ENCODE data around the gene PGA3.
"Not testable (repeated sequence)": the region's sequence is repeated elsewhere in the genome, so short reads cannot be mapped to it uniquely, and the experiment has no call there.

The PGA3 gene

DNA sequence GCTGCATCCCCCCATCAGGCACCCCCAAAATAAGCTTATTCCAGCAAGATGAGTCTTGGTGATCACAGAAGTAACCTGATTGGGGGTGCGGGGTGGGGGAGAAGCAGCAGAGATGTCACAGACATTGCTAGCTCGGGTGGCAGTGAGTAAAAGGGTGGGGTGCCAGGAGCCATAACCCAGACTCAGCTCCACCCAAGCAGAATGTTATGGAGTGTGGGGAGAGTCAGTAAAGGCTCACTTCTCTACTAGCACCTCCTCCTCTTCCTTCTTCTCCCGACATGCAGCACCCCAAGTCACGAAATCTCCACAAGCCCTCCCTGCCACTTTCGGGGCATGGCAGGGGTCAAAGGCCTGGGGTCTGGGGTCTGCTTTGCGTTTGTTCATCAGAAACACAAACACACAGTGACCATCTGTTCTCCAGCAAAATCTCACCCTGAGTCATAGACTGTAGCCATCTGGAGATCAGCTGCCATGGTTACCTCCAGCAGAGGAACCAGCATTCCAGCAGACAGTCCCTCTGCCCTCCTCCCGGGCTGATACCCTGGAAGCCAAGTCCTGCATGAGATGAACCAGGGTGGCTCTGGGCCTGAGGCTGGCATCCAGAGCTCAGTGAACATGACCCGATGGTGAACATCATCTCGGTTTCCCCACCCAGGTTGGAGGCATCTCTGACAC, 4.5 kb downstream of the PGA3 start:
- not testable (repeated sequence) for DNase-seq (ENCODE audit: low spot score)

DNA sequence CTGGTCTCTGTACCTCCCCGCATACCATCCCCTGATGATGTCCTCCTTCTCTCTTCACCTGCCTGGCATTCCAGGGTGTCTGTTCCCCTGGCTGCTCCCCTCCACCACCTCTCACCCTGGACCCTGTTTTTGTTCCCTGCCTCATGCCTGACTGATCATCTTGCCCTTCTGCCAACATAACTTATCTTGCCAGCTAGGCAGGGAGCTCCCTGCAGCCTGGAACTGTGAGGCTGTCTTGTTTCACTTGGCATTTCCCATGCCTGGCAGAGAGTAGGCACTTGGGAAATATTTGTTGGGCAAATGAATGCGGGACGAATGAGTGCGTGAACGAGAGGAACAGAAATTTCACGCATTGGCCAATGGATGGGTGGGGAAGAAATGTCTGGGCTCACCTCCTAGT, 7.3 kb downstream of the PGA3 start:
- DNase-seq (ENCODE audit: low spot score) = not testable (repeated sequence)

DNA sequence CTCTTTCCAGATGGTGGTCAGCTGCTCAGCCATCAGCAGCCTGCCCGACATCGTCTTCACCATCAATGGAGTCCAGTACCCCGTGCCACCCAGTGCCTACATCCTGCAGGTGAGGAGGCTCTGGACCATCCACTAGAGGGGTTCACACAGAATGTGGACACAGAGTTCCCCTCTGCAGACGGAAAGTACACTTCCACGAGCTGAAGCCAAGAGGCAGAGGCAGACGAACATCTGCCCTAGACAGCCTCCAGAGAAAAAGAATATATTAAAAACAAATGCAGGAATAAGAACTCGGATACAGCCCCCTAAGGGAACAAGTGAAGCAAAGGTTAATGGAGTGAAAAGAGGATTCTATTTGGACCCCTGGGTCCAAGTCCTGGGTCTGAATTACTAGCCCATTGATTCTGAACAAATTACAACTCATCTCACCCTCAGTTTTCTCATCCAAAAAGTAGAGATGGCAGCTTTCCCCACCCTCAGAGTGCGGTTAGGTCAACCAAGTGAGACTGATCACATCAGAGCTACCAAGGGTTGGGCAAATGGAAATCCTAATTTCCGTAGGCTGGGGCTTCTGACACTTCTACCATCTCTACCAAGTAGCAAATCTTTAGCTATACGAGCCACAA, 8.1 kb downstream of the PGA3 start:
- not testable (repeated sequence) for DNase-seq (ENCODE audit: low spot score)

DNA sequence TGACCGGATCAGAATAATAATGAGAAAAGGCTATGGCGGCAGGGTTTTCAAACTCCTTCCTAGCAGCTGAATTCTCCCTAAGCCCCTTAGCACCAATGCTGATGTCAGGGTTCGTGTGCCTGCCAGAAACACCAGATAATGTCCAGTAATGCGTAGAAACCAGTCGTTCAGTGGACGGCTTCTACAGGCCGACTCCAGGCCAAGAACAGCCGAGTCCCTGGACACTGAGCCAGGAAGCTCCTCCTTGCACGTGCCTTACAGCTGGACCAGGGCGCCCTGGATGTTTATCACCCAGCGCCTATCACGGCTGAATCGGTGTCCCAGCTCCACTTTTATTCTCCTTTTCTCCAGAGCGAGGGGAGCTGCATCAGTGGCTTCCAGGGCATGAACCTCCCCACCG, 8.9 kb downstream of the PGA3 start:
- DNase-seq (ENCODE audit: low spot score) = not testable (repeated sequence)

DNA sequence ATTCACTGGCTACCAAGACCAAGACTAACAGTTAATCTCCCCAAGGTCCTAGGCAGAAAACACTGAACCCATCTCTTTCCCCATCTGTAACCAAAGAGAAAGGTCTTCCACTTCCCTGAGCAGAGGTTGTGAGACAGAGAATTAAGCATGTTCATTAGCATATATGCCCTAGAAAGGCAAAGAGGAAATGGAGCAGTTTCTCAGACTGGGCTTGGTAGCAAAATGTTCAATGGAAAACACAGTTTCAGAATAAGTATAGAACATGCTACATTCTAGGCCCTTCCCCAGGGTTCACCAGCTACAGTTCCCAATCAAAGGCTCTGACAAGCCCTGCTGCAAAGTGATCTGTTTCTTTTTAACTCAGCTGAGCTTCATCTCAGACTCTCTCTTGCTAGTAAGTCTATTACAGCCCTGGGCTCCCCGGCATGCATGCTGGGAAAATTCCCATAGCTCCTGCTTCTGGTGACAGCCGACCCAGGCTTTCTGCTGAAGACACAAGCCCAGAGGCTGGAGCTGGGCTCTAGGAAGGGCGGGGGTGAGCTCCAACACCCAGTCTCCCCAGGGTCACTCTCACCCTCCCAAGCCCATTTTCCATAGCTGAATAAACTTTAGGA, 10.5 kb downstream of the PGA3 start:
- not testable (repeated sequence) for DNase-seq (ENCODE audit: low spot score)

DNA sequence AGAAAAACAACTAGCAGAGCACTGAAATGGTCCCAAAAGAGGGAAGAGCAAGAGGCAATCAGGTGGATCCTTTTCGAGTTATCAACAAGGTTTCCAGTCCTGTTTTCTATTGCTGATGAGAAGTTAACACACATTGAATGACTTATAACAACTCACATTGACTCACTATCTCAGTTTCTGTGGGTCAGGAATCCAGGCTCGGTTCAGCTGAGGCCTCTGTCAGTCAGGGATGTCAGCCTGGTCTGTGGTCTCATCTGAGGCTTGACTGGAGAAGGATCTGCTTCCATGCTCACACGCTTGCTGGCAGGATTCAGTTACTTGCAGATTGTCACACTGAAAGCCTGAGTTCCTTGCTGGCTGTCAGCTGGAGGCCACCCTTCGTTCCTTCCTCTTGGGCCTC, 15.0 kb downstream of the PGA3 start:
- DNase-seq (ENCODE audit: low spot score) = not testable (repeated sequence)

DNA sequence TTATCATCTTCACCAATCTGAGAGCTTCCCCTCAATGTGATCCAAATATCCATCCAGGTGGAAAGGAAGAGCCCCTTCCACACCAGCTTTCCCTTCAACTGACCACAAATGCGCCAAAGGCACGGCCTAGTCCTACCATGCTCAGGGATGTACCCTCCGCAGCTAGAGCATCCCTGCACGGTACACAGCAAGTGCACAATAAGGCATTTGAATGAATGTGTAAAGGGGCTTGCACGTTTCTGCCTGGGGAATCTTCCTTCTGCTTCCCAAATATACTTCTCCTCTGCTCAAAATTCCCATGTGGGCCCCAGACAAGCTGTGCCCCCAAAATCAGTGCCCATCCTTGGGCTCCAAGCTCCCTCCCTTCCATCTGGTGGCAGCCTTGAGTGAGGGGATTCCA, 15.7 kb downstream of the PGA3 start:
- DNase-seq (ENCODE audit: low spot score) = not testable (repeated sequence)

DNA sequence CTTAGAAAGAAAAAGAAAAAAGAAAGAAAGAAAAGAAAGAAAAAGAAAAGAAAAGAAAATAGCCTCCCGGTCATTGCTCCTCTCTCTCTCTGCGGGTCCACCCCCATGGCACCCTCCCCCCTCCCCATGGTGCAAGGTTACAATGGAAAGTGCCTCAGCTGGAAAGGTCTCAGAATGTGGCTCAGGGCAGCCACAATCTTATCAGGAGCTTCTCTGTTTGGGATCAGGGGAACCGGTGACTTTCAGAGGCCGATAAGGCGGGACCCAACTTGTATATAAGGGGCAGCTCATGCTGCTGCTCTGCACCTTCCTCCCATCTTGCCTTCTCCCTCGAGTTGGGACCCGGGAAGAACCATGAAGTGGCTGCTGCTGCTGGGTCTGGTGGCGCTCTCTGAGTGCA, 18.7 kb downstream of the PGA3 start, which contains the start of gene PGA4:
TSS of gene PGA4 (plus strand) at position 301 of the 400 bp plus-strand sequence. CDS start at position 355, 54 bp downstream.
- not testable (repeated sequence) for DNase-seq (ENCODE audit: low spot score)

DNA sequence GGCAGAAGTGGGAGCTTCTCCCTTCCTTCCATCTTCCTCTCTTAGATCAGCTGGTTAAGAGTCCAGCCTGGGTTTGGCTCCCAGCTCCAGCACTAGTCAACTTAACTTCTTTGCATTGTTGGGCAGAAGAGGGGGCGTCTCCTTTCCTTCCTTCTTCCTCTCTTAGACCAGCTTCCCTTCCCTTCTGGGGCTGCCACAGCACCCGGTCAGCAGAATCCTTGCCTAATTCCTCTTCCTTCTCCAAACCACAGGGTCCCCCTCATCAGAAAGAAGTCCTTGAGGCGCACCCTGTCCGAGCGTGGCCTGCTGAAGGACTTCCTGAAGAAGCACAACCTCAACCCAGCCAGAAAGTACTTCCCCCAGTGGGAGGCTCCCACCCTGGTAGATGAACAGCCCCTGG, 19.4 kb downstream of the PGA3 start:
- DNase-seq (ENCODE audit: low spot score) = not testable (repeated sequence)

DNA sequence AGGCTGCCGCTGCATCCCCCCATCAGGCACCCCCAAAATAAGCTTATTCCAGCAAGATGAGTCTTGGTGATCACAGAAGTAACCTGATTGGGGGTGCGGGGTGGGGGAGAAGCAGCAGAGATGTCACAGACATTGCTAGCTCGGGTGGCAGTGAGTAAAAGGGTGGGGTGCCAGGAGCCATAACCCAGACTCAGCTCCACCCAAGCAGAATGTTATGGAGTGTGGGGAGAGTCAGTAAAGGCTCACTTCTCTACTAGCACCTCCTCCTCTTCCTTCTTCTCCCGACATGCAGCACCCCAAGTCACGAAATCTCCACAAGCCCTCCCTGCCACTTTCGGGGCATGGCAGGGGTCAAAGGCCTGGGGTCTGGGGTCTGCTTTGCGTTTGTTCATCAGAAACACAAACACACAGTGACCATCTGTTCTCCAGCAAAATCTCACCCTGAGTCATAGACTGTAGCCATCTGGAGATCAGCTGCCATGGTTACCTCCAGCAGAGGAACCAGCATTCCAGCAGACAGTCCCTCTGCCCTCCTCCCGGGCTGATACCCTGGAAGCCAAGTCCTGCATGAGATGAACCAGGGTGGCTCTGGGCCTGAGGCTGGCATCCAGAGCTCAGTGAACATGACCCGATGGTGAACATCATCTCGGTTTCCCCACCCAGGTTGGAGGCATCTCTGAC, 23.3 kb downstream of the PGA3 start:
- DNase-seq (ENCODE audit: low spot score) = not testable (repeated sequence)

DNA sequence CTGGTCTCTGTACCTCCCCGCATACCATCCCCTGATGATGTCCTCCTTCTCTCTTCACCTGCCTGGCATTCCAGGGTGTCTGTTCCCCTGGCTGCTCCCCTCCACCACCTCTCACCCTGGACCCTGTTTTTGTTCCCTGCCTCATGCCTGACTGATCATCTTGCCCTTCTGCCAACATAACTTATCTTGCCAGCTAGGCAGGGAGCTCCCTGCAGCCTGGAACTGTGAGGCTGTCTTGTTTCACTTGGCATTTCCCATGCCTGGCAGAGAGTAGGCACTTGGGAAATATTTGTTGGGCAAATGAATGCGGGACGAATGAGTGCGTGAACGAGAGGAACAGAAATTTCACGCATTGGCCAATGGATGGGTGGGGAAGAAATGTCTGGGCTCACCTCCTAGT, 26.1 kb downstream of the PGA3 start:
- DNase-seq (ENCODE audit: low spot score) = not testable (repeated sequence)

DNA sequence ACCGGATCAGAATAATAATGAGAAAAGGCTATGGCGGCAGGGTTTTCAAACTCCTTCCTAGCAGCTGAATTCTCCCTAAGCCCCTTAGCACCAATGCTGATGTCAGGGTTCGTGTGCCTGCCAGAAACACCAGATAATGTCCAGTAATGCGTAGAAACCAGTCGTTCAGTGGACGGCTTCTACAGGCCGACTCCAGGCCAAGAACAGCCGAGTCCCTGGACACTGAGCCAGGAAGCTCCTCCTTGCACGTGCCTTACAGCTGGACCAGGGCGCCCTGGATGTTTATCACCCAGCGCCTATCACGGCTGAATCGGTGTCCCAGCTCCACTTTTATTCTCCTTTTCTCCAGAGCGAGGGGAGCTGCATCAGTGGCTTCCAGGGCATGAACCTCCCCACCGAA, 27.7 kb downstream of the PGA3 start:
- DNase-seq (ENCODE audit: low spot score) = not testable (repeated sequence)

DNA sequence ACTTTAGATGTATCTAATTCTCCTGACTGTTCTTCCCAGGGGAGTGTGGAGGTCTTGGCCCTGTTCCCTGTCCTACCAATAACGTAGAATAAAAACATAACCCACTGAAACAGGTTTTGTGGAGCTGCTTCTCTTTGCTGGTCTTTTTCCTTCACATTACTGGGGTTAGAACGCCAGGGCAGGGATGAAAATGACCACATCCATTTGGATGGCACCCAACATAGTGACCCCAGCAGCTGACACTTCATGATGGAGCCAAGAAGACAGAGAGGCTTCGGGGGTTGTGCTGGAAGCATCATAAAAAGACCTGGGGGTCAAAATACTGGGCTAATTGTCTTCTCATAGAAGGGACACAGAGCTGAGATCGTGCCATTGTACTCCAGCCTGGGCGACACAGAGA, 28.3 kb downstream of the PGA3 start:
- DNase-seq (ENCODE audit: low spot score) = not testable (repeated sequence)

DNA sequence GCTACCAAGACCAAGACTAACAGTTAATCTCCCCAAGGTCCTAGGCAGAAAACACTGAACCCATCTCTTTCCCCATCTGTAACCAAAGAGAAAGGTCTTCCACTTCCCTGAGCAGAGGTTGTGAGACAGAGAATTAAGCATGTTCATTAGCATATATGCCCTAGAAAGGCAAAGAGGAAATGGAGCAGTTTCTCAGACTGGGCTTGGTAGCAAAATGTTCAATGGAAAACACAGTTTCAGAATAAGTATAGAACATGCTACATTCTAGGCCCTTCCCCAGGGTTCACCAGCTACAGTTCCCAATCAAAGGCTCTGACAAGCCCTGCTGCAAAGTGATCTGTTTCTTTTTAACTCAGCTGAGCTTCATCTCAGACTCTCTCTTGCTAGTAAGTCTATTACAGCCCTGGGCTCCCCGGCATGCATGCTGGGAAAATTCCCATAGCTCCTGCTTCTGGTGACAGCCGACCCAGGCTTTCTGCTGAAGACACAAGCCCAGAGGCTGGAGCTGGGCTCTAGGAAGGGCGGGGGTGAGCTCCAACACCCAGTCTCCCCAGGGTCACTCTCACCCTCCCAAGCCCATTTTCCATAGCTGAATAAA, 29.3 kb downstream of the PGA3 start:
- not testable (repeated sequence) for DNase-seq (ENCODE audit: low spot score)

DNA sequence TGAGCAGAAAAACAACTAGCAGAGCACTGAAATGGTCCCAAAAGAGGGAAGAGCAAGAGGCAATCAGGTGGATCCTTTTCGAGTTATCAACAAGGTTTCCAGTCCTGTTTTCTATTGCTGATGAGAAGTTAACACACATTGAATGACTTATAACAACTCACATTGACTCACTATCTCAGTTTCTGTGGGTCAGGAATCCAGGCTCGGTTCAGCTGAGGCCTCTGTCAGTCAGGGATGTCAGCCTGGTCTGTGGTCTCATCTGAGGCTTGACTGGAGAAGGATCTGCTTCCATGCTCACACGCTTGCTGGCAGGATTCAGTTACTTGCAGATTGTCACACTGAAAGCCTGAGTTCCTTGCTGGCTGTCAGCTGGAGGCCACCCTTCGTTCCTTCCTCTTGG, 33.8 kb downstream of the PGA3 start:
- not testable (repeated sequence) for DNase-seq (ENCODE audit: low spot score)

DNA sequence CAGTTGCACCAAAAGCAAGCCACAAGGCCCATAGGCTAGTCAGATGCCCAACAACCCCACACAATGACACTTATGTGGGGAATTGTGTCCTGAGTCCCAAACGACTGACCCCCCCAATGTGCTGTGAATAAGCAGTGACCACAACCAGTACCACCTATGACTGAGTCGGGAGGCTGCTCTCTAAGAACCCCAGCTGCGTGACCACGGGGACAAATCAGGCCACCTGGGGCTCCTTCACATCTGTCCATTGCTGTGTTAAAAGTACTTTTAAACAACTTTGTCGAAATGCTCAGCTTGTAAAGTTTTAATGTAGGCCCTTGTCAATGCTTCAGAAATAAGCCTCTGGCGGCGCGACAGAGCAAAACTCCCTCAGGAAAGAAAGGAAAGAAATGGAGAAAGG, 37.0 kb downstream of the PGA3 start:
- DNase-seq (ENCODE audit: low spot score) = not testable (repeated sequence)

DNA sequence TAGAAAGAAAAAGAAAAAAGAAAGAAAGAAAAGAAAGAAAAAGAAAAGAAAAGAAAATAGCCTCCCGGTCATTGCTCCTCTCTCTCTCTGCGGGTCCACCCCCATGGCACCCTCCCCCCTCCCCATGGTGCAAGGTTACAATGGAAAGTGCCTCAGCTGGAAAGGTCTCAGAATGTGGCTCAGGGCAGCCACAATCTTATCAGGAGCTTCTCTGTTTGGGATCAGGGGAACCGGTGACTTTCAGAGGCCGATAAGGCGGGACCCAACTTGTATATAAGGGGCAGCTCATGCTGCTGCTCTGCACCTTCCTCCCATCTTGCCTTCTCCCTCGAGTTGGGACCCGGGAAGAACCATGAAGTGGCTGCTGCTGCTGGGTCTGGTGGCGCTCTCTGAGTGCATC, 37.6 kb downstream of the PGA3 start, which contains the start of gene PGA5:
TSS of gene PGA5 (plus strand) at position 301 of the 400 bp plus-strand sequence. CDS start at position 353, 52 bp downstream.
- DNase-seq (ENCODE audit: low spot score) = not testable (repeated sequence)

DNA sequence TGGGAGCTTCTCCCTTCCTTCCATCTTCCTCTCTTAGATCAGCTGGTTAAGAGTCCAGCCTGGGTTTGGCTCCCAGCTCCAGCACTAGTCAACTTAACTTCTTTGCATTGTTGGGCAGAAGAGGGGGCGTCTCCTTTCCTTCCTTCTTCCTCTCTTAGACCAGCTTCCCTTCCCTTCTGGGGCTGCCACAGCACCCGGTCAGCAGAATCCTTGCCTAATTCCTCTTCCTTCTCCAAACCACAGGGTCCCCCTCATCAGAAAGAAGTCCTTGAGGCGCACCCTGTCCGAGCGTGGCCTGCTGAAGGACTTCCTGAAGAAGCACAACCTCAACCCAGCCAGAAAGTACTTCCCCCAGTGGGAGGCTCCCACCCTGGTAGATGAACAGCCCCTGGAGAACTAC, 38.2 kb downstream of the PGA3 start:
- not testable (repeated sequence) for DNase-seq (ENCODE audit: low spot score)

DNA sequence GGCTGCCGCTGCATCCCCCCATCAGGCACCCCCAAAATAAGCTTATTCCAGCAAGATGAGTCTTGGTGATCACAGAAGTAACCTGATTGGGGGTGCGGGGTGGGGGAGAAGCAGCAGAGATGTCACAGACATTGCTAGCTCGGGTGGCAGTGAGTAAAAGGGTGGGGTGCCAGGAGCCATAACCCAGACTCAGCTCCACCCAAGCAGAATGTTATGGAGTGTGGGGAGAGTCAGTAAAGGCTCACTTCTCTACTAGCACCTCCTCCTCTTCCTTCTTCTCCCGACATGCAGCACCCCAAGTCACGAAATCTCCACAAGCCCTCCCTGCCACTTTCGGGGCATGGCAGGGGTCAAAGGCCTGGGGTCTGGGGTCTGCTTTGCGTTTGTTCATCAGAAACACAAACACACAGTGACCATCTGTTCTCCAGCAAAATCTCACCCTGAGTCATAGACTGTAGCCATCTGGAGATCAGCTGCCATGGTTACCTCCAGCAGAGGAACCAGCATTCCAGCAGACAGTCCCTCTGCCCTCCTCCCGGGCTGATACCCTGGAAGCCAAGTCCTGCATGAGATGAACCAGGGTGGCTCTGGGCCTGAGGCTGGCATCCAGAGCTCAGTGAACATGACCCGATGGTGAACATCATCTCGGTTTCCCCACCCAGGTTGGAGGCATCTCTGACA, 42.1 kb downstream of the PGA3 start:
- DNase-seq (ENCODE audit: low spot score) = not testable (repeated sequence)

DNA sequence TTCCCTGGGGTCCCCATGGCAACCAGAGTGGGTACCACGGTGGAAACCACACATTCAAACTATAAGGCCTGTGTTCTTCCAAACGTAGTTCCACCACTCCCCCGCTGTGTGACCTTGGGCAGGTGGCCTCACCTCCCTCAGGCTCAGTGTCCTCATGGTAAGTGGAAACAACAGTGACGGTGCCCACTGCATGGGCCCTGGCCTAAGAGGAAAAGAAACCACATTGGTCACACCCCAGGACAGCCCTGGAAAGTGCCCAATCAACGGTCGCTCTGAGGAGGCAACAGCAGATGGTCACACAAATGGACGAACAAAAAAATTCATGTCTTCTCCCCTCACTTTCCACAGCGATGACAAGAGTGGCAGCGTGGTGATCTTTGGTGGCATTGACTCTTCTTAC, 44.8 kb downstream of the PGA3 start:
- DNase-seq (ENCODE audit: low spot score) = not testable (repeated sequence)

DNA sequence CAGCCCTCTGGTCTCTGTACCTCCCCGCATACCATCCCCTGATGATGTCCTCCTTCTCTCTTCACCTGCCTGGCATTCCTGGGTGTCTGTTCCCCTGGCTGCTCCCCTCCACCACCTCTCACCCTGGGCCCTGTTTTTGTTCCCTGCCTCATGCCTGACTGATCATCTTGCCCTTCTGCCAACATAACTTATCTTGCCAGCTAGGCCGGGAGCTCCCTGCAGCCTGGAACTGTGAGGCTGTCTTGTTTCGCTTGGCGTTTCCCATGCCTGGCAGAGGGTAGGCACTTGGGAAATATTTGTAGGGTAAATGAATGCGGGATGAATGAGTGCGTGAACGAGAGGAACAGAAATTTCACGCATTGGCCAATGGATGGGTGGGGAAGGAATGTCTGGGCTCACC, 45.9 kb downstream of the PGA3 start:
- not testable (repeated sequence) for DNase-seq (ENCODE audit: low spot score)

Data from AG08395 (cell line).